Measurements from ENCODE around the gene BDNF.

The BDNF gene

DNA sequence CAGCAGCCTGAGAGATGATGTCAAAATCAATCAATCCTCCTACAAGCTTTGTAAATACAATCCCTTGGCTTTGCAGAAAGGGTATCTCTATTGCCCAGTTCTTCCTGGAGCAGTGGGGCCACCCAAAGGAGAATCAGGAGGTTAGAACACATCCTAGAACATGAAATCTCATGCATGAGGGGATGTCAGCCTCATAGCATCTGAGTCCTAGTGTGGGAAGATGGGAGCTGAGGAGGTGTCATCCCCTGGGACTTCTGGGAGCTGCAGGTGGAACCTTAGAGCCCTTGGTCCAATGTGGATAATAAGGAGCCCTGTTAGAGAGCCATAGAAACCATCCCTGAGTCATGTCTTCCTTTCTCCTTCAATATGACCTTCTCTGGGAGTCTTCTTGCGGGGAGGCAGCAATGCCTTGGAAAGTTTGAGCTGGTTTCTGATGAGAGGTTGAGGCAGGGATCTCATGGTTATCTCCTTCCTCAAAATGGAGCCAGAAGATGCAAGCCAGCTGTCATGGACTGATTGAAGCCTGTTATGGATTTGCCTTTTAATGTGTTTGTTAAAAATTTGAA lies 74.8 kb downstream of the BDNF start:
- no peak for DNase-seq

DNA sequence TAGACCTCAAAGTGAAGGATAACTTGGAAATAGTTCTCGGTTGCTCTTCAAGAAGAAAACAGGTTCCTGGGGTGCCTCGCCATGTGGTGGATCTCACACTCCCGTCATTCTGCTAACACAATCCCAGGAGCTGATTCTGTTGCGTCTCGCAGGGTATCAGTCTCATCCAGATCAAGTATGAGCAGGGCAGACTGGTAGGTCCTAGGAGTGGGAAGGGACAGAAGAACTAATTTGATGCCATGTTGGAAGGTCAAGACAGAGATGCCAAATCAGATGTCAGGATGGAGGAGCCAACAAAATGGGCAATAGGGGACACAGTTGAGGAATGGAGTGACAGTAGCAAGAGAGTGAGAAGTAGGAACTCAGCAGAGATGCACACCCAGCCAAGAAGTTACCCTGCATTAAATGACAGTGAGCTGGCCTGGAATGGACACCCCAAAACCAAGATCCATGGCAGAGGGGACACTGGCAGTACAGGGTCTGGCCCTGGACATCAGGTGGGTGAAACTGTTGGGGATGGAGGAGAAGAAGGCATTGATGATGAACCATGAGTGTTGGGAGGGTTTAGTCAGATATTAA lies 76.2 kb downstream of the BDNF start:
- DNase-seq: no peak

DNA sequence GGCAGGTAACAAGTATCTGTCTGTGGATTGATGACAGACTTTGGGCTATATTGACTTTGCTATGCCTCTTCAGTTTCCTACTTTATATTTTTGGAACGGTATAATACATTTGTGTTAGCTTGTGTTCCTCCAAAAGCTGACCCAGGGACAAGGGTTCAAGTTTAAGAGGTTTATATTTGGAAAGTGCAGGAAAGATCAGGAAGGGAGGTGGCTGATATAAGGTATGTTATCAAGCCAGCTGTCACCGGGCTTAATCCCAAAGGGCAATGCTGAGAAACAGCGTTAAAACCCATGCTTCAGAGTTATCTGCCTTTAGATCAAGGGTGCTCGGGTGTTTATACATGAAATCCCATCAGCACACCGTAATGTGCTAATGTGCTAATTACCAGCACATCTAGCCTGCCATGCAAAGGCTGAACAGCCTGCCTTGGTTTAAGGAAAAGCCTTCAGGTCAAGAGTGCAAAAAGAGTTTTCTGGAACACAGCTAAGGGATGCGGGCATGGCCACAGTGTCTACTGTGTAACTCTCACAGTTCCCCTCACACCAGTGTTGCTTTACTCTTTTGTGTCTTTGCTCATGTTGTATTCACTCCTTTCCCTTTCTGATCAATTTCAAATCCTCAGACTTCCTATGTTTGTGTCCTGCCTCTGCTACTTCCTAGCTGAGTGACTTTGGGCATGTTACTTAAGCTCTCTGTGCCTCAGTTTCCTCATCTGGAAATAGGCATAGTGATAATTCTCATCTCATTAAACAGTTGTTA lies 77.5 kb downstream of the BDNF start:
- no peak for DNase-seq

DNA sequence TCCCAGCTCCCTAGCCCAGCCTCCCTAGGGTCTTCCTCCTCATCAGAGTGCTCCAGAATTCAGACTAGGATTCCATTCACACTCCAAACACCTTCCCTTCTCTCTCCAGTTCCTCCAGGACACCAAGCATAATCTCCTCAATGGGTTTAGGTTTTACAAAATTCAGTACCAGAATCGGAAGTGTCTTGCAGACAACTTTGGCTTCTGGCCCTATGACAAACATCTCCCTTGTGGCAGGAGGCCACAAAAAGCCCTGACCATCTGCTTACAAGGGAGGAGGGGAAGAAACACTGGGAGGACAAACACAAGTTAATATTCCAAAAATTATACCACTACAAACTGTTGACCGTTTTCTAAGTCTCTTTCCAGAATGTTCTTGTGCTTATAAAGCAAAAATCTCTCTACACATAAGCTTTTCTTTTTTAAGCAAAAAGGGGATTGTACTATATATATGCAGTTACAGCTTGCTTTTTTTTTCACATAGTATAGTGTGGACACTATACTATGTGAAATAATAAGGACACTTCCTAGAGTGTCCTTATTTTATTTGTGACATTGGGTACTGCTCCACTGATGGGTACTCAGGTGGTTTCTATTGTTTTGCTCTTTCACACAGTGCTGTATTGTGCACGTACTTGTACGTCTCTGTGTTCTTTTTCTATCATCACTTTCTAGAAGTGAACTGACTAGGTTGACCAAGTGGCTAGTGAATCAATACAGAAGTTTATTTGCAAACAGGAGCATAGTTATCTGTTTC lies 78.7 kb downstream of the BDNF start:
- no peak for DNase-seq

DNA sequence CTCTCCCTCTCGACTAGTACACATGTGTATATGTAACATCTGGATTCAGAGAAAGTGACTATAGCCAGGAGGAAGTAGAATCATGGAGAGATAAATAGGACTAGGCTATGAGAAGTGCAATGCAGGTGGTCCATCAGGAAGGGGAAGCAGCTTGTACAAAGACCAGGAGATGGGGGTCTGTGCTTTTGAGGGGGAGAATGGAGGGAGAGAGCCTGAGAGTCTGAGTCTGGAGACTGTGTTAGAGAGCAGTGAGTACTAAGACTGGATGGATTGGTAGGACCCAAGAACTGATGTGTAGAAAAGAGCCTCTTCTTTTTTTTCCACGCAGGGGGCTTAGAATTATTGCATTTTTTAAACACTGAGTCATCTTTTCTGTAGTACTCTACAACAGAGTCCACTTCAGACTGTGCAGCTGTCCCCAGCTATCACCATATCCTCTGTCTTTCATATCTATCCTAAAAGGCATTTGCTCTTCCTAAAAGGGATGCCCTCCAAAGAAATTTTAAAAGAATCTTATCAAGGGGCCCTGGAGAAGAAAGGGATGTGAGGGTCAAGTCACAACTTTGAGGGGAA lies 80.4 kb downstream of the BDNF start:
- no peak for DNase-seq

DNA sequence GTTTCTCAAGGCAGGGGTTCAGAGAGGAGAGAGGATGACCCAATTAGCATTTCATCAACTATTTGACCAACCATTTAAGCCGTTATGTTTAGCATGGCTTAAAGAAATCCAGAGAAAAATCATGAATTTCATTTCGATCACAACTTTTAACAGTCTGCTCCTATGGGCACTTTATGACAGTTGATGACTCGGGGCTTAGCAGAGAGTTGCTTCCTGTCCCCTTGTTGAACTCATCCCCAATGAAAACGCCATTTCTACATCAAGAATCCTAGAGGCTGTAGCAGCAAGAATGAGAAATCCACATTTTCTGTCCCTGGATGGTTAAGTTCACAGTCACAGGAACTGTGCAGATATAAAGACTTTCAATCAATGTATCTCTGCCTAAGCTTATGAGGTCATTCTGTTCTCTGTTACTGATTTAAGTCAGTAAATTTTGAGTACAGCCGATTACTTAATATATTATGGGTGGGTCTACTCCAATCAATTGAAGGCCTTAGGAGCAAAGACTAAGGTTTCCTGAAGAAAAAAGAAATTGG lies 81.1 kb downstream of the BDNF start:
- DNase-seq: no peak

DNA sequence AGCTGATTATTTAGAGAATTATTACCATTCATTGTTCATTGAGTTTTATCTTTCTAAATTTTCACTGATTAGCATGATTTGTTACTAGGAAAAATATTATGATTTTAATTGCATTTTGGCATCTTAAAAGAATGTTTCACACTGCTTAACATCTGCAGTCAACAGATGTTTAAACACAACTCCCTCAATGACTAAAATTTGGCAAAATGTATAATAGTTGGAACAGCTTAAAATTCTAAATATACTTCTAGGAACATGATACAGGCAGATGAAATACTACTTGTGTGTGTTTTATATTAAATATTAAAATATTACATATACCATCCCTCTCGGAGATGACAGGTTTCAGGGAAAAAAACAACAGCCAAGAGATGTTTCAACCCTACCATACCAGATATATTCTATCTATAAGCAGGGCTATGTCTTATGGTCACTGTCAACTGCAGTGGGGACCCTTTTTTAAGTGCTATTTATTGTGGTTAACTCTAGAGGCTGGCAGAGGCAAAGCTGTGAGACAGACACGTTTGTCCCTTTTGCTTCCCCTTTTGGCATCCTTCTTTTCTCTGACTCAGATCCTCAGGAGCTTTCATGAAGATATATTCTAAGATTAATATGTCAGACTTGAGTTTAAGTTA lies 81.9 kb downstream of the BDNF start:
- no peak for DNase-seq

DNA sequence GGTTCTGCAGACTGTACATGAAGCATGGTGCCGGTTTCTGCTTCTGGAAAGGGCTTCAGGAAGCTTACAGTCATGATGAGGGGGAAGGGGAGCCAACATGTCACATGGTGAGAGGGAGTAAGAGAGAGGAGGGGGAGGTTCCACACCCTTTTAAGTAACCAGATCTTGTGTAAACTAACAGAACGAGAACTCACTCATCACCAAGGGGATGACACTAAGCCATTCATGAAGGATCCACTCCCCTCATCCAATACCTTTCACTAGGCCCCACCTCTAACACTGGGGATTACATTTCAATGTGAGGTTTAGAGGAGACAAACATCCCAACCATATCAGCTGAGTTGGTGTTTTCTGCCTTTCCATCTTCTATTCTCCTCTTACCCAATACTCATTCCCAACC lies 83.5 kb downstream of the BDNF start:
- no peak for DNase-seq

DNA sequence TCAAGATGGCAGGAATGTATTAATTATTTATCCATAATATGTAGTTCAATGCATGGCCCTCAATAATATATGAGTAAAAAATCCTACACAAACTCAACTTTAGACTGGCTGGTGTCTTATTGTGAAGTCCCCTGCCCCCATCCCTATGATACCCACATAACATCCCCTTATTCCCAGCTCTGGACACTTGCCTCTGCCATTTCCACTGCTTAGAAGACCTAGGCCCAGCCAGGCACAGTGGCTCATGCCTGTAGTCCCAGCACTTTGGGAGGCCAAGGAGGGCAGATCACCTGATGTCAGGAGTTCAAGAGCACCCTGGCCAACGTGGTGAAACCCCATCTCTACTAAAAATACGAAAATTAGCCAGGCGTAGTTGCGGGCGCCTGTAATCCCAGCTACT lies 84.4 kb downstream of the BDNF start:
- no peak for DNase-seq

DNA sequence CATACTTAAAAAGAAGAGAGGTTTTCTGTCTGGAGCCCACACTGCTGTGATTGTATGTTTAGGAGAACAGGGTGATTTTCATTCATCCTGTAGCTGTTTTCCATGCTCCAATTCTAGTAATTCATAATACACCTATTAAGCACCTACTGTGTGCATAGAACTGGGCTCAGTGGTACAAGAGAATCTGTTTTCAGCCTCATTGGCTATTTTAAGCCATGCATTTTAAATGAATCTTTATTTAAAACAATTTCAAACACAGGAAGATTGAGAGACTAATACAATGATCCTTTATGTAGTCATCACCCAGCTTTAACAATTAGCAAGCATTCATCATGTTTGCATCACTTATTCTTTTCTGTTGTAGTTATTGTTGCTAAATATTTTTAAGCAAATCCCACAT lies 86.2 kb downstream of the BDNF start:
- no peak for DNase-seq

DNA sequence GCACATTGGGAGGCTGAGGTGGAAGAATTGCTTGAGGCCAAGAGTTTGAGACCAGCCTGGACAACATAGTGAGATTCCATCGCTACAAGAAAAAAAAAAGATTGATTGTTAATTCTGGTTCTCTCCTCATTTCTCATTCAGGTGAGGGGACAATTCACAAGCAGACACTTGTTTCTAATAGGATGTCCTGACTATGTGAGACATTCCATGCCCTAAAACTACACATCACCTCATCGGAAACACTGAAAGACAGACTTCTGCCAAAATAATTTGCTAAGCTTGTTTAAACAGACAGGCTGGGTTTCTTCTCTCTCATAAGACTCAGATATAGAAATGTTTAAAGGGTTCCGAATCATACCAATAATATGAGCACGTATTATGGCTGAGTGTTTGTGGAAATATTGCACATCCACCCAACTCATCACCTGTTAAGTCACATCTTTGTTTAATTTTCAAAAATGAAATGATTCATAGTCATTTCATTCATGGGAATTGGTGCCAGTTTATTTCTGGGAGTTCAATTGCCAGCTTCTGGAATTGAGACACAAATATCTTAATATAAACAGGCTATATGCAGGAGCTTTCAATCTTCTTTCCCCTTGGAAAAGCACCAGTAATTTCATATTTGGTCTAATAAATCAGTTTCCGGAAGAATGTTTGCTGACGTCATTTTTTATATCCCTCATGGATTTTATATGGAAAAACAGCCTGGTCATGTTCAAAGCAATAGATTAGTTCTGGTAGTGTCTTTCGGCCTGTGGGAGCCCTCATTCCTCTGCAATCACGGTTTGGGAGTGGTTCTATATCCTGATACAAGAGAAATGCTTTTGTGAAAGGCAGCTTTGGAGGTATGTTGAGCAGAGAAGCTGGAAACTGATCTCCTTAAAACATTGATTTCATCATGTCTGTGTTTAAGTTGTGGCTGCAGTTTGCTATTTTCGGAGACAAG lies 87.0 kb downstream of the BDNF start:
- DNase-seq: no peak

DNA sequence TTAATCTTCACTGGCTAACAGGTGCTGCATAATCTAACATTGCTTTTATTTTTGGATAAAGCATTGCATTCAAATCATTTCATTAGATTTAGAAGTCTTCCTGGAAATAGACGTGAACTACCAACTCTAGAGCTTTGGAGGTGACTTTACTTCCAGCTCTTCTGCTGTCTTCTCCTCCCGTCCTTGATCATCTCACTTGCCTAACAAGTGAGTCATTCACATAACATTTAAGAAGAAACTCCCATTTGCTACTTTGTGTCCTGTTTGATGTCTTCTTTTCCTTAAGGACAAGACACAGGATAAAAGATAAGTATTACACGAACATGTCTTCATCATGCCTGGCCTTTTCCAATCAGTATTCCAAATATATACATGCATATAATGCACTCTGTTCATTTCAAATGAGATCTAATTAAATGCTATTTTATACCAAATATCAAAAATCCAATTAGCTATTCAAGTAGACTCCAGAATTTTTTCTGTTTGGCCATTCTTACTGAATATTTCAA lies 88.3 kb downstream of the BDNF start:
- DNase-seq: no peak

DNA sequence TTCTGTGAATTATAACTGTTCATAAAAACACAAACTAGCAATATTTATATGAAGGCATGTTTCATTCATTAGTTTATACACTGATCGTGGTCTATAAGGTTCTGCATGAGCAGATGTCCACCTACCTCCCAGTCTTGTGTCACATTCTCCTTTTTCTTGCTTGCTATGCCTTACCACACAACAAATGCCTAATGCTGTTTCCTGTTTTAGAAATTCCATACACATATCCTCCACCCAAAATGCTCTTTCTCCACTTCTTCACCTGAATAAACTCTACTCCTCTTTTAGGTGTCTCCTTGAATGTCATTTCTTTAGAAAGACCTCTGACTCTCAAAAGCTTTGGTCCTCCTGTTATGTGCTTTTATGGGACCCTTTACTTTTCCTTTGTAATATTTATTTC lies 88.9 kb downstream of the BDNF start:
- DNase-seq: no peak

DNA sequence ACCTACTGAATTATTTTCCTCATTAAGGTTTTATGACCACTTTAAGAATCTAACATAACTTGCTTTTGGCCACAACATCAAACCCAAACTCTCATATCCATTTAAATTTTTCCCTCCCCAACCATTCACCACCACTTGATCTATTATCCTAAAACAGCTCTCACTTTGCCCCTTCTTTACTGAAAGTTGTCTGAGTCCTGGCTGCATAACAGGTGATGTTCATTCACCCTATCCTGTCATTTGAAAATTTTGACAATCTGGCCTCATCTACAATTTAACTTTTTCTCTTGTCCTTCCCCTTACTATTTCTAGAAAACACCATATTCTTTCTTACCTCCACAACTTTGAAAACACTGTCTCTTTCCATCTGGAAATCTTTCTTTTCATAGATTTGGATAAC lies 89.3 kb downstream of the BDNF start:
- DNase-seq: no peak

DNA sequence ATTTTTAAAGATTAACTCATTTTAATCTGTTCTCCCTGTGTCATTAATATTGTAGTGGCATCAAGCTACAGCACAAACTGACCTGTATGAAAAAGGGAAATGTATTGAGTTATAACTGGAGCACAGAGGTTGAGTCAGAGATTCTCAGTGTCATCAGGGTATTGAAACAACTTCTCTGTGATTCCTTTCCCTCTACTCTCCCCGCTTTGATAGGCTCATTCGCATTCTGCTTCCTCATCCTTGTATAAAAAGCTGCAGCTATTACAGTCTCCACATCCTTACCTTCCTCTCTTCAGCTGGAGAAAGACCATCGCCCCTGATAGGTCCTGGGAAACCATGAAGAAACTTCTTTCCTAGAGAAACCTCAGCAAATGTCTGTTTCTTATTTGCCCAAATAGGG lies 90.0 kb downstream of the BDNF start:
- DNase-seq: no peak

DNA sequence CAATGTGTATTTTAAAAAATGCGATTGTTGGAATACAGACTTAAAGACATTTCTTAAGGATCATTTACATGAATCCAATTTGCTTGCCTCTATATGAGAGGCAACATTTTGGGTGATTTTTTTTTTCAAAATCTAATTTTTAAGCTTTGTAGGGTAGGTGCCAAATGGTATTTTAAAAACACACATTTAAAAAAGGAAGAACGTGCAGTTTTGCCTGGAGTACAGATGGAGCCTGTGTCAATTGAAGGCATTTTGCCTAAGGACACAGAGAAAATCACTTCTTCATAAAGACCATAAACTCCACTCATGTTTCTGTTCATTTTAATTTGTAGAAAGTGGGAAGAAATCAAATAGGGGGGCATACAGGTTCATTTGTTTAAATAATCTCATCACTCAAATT lies 91.3 kb downstream of the BDNF start:
- no peak for DNase-seq

DNA sequence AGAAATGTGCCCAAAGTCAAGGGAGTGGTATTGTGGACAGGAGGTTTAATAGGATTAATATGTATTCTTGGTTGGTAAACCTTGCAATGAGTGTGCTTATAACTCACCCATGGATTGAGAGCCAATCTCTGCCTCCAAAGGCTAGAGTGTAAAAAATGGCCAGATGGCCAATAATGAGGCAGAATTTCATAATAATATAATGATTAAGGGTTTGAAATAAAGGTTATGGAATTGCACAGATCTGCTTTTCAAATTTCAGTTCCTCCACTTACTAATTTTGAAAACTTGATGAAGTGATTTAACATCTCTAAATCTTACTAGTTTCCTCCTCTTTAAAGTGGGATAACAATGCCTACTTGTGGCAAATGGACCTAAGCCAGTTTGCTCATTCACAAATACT lies 94.8 kb downstream of the BDNF start:
- DNase-seq: no peak

Data from CD4-positive, alpha-beta T cell treated with Interleukin-1 beta for 1 hour (primary cell).